ENCODE results near the gene CLIC4.

CLIC4 gene

DNA sequence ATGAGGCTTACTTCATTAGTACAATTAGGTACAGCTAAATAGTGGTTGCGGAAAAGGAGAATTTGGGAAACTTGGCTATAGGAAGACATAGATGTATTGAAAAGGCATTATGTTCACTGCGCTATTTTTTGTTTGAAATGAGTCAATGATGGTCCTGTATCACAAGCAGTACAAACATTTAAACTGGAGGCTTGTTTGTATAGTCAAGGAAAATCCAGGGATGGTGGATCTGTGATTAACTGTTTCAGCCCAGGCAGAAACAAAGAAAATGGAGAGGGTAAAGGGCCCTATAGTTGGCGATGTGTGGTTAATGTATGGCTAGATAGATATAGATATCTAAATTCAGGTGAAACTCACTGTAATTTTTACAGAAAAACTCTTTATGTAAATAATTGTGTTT, 79.9 kb downstream of the CLIC4 start:
- DNase-seq = no peak

DNA sequence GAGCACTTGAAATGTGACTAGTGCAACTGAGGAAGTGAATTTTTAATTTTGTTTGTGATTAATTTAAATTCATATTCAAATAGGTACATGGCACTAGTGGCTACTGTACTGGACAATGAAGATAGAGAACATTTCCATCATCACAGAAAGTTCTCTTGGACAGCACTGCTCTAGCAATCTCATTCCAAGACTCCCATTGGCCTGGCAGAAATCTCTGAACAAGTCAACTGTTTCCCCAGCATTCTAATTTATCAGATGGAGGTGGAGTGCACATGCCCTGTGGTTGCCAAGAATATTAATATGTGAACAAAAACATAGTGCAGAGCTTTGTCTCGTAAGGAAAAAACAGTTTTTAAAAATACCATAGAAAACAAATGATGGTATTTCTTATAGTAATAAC, 81.3 kb downstream of the CLIC4 start:
- DNase-seq = no peak

DNA sequence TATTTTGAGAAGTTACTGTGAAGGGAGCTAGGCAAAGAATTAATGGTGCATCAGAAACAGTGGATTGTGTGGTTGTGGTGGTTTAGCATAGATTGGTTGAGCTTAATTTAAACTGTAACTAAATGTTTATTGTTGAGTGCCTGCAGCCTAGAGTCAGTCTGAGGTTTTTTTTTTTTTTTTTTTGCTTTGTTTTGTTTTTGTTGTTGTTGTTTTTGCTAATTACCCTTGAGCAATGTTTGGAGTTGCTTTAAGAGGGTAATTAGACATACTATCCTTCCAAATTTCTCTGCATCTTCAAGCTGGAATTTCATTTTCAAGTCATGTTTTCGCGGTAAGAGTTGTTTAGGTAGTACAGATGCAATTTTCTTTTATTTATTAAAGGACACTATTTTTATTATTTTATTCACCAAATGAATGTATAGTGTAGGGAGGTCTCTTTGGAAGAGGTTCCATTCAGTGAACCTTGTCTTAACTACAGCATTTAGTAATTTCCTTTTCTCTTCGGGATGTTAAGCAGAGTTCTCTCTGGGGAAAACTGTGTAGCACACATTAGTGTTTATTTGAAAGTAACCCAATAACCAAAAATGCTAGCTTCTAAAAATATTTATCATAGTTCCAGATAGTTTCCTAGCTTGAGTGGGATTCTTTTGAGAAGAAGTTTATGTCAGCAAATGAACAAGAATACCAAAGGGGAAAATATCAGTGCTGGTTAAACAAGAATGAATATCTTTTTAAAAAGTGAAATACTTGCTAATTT, 82.3 kb downstream of the CLIC4 start:
- no peak for DNase-seq

DNA sequence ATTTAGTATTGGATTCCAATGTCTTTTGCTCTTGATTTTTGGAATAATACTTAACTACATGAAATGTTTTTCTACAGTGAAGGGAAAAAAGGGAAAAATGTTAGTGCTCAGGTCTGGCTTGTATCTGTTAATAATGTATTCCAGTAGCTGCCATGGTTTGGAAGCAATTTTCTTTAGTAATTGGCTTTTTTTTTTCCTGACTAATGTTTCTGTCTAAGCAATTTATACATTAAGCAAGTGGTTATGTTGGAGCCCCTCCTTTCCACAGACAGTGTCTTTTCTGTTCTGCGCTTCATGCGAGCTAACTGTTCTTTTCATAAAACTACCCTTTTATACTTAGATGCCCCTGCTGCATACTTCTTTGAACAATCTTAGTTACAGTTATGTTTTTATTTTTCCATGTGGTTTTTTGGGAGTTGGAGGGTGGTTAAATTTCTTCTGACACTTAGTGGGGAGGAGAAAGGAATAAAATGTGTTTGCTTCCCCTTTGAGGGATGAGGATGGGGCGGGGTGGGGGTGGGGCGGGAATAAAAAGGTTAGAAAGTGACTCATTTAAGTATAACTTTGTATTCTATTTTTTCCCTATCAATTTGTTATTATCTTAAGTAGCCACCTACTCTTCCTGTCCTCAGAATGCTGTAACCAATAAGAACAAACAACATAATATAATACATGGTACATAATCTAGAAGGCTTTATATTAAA, 83.1 kb downstream of the CLIC4 start:
- no peak for DNase-seq

DNA sequence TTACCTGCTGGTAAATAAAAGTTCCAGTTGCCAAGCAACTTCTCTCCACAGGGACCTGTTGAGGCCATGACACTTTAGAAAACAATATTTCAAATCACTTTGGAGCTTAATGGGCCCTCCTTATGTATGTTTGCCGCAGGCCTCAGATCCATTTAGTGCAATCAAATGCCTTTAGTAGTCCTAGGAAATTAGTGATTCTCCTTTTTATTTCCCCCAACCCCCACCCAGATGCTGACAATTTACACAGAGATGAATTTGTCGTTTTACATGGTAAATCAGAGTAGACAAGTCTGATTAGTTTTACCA, 83.6 kb downstream of the CLIC4 start:
- DNase-seq = no peak

DNA sequence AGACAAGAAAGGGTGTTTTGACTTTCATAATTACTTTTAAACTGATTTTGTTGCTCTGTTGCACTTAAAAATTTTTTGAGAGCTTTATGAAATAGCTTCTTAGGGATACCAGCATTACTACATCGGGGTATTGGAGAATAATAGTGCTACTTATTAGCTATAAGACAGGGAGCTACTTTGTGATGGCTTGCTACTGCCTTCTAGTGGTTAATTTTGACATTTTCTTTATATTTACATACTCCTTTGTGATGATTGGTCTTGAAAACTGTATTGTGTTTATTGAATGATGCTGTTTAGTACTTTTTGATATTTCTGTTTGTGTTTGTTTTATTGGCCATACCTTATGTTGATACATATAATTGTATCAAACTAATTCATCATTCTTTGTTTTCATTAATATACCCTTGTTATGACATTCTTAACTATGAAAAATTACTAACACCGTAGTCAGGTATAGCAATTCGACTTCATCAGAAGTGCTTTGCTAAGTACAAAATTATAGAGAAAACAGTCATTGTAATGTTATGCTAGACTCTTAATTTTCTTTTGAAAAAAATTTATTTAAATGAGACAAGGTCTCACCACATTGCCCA, 85.5 kb downstream of the CLIC4 start:
- peak in 2 of 5 experiments; percentile 19 to 49 for DNase-seq

DNA sequence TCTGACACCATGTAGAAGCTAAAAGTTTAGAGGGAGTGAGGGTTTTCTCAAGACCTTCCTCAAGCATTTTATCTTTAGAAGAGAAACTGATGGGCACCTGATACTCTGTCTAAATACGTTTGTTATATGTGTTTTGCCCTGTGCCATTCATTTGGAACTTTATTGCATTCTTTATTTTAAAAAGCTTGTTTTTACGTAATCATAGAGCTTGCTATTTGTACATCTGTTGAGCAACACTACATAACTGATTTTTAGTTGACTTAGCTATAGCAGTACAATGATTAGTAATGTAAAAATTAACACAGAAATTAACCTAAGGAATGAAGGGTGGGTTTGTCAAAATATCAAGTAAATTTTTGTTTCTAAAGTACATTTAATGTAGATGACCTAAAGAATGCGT, 96.3 kb downstream of the CLIC4 start:
- no peak for DNase-seq

DNA sequence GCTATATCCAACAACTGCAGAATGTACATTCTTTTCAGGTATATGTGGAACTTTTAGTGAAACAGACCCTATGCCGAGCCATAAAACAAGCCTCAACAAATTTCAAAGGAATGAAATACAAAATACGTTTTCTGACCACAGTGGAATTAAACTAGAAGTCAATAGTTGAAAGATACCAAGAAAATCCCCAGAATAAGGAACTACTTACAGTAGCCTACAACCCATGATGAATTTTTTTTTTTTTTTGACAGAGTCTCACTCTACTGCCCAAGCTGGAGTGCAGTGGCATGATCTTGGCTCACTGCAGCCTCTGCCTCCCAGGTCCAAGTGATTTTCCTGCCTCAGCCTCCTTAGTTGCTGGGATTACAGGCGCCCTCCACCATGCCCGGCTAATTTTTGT, 101.4 kb downstream of the CLIC4 start:
- no peak for DNase-seq

DNA sequence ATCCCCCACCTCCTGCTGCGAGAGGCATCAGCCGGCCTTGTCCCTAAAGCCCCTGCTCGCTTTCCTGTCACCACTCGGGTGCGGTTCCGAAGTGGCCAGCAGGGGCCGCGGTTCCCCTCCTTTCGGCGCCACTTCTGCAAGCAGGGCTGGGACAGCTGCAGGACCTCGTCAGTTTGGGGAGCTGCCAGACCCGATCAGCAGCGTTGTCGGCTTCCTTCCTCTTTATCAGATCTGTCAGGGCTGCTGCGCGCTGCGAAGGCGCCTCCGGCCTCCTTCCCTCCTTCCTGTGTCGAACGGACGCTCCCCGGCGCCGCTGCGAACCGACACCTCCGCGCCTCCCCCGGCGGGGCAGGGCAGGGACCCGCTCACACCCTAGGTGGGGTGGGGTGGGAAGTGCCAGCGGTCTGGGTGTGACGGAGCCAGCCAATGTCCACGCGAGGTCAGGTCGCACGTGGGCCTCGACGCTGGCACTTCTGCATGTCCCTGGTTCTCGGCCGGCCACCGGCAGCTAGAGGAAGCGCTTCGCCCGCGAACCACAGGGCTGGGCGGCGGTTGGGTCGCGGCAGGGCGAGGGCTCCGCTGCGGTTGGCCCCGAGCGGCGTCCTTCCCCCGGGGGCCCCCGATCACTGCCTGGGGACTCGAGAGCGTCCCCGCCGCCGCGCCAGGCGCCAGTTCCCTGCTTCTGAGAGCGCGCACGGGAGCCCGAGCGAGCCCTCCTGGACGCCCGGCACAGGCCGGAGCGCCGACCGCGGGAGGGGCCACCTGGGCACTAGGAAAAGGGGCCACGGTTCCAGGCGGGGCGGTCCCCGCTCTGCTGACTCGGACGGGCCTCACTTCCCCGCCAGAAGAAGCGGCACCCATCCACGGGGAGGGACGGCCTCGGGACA, 103.0 kb downstream of the CLIC4 start:
- peak; percentile 64 to 95 (median 87) for DNase-seq

DNA sequence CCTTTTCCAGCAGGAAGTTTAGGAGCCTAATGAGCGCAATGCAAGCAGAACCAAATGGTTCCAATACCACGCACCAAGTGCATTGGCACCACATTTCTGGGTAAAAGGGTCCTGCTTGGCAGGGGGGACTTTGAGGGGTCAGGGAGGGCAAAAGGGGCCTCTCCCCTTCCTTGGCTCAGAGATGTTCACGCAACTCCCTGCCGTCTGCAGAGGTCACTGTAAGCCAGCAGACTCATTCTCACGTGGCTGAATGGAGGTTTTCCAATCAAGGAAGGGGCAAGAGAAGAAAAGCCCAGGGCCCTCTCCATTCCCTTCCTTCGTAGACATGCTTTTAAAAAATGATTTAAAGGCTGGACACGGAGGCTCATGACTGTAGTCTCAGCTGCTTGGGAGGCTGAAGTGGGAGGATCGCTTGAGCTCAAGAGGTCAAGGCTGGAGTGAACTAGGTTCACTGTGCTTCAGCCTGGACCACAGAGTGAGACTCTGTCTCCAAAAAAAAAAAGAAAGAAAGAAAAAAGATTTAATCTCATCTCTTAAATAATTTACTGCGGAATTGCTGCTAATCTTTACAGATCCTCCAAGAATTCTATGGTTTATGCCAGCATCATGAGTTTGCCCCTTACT, 104.5 kb downstream of the CLIC4 start:
- peak in 1 of 5 experiments; percentile 36 for DNase-seq

DNA sequence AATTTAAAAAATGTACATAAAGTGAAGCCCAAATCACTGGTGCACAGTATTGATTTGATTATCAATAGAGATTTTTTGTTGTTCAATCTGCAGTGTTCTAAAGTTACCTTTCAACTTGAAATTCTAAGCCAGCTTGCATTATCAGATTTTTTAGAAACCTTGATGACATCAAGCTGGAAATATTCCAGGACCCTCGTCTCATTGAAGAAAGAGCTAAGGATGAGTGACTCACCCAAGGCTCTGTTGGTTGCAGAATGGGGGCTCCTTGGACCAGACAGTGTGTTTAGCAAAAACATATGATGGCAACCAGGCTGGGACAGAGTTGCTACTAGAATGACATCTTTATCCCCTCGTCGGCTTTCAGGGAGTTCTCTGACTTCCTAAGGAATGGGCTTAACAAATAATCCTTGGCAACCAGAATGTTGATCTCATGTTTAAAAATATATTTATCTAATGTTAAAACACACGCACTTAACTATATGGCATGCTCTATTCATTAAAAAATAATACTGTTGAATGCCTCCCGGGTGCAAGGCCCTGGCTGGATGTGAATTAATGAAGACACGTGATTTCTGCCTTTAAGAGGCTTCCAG, 105.2 kb downstream of the CLIC4 start:
- DNase-seq = no peak

DNA sequence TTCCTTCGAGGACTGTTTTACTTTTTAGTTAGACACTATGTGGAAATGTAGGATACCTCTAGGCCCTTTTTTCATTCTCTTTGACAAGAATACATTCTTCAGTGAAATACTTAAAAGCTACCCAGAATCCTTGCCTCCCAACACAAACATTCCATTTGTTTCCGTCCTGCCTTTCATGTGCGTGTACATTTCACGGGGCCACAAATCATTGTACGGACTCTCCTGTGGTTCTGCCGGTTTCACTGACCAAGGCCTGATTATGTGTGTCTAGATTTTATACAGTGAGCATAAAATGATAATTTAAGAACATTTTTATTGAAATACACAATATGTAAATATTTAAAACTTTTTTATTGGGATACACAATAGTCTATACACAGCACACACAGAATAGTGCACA, 108.4 kb downstream of the CLIC4 start:
- DNase-seq = no peak

DNA sequence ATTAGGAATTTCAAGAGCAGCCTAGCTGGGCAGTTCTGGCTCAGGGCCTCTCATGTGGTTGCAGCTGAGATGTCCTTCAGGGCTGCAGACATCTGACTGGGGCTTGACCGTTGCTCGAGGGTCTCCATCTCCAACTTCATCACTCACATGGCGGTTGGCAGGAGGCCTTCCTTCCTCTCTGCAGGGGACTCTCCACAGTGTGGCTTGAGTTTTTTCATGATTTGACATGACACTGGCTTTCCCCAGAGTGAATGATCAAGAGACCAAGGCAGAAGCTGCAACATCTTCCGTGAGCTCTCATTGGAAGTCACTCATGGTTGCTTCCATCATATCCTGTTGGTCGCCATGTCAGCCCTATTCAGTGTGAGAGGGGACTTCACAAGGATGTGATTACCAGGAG, 110.2 kb downstream of the CLIC4 start:
- DNase-seq = no peak

DNA sequence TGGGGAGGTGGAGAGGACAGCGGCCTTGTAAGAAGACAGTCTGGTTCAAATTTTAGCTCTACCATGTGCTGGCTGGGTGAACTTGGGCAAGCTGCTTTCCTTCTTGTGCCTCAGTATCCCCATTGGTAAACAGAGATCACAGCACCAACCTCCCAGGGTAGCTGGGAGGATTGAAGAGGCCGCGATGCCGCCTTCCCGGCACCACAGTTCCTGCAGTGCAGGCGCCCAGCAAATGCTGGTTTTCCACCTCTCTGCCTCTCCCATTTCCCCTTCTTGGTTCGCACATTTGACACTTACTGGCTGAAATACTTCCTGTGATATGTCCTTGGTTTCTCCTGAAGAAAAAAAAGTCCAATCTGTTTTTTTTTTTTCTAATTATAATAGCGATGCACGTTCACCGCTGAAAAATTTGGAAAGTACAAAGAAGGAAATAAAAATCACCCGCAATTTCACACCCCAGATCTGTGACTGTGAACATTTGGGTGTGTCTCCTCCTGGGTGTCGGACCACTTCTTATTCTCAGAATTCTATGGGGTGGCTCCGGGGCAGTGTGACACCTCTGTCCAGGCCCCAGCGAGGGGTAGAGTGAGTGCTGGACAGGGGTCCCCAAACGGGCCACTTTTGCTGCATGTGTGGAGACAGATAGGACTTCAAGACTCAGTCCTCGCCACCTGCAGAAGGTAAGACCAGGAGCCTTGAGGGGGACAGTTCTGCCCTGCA, 111.7 kb downstream of the CLIC4 start:
- peak in 1 of 5 experiments; percentile 65 for DNase-seq

DNA sequence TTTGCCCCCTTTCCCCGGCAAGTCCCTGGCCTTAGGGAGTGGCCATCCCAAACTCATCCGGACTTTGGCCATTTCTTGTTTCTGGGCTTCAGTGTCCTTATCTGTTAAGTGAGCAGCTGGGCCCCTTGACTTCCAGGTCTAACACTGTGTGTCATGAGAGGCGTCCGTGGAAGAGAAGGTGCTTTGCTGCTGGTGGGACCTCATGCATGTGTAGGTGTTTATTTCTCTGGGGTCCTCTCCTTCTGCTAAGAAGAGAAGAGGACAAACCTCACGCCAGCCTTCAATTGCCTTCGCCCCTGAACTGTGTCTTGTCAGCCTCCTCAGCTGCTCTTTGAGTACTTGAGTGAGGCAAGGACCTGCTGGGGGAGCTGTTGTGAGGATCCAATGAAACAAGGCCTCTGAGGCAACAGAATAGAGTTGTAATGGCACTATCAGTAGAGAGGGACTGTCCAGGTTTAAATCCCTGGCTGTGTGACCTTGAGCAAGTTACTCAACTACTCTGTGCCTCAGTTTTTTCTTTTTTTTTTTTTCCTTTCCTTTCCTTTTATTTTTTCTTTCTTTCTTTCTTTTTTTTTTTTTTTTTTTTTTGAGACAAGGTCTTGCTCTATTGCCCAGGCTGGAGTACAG, 112.4 kb downstream of the CLIC4 start:
- DNase-seq = peak in 1 of 5 experiments; percentile 15

DNA sequence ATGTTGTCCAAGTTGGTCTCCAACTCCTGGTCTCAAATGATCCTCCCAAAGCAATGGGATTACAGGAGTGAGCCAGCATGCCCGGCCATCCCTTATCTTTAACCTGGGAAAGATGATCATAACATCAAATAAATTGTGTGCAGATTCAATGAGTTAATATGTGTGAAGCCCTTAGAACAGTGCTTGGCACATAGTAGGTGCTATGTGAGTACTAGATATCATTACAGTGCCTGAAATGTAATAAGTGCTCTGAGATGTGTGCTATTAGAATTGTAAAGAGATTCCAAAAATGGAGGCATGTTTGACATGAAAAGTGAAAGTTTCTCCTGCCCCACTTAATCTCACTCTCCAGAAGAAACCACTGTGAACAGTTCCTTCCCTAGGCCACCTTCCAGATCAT, 113.0 kb downstream of the CLIC4 start:
- DNase-seq = no peak

DNA sequence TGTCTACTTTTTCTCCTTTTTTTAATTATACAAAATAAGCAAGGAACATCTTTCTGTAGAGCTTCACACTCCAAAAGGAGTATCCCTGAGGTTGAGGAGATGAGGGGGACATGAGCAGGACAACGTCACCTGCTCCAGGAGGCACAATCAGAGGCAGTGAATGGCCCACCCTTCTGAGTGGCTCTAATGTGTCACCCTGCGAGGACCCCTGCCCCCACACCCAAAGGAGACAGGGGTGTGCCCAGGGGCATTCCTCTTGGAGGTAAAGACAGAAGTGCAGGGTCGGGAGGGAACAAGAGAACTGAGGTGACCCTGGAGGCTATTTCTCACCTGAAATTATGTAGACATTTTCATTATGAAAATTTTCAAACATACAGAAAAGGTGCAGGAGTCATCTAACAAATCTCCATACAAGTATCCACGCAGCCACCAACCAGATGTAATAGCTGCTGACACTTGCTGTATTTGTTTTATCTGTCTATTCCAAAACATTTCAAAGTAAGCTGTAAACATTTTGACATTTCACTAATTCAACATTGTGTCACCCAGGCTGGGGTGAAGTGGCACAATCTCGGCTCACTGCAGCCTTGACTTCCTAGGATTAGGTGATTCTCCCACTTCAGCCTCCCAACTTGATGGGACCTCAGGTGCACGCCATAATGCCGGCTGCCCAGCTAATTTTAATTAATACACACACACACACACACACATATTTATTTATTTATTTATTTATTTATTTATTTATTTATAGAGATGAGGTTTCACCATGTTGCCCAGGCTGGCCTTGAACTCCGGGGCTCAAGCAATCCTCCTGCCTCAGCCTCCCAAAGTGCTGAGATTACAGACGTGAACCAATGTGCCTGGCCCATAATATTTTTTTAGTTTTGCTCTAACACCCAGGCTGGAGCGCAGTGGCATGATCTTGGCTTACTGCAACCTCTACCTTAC, 114.1 kb downstream of the CLIC4 start:
- no peak for DNase-seq

DNA sequence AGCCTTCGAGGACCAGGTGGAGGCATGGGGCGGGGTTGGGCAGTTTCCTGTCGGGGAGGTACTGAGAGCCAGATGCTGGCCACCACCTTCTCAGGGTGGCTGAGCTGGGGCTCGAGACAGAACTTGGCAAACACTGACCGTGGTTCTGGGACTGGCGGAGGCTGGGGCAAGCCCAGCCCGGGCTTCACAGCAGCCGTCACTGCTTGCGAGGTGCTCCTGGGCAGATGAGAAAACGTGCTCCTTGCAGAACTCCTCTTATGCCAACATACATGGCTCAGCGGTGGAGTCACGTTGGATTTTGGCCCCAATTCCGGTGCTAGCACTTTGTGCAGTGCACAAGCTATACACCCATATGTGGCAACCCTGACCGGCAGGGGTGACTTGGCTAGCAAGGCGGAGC, 115.6 kb downstream of the CLIC4 start:
- DNase-seq = no peak

DNA sequence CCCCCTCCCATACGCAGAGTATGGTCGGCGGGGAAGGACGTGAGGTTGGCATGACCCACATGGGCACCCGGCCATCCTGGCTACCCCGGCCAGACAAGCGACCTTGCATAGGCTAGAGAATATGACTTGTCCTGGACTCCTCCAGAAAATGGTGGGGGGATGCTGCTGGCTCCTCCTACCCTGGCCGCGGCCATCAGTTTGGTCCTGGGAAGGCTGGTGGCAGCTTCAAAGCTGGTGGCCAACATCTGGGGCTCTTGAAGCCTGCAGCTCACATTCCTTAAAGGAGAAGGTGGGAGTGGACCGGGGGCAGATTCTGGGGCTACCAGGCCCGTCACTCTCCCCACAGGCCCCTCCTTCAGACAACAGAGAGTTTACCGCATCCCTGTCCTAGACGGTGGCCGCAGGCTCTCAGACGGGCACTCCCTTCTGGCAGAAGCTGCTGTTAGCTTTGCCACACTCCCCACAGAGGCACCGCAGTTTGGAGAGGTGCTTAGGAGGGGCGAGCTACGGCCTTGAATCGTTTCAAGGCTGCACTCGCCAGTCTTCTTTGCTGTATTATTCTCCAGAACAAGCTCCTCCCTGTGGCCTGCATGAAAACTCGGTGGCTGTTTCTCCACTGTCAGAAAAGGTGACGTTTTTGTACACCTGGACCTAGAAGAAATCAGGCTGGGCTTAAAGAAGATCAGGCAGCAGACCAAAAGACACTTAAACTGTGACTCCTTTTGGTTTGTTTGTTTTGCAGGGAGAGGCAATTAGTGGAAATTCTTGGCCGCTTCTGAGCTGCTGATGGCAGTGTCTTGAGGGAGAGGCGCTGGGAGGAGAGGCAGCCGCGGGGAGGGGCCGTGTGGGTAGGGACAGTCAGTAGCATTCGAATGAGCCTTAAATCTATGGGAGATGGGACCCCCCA, 116.8 kb downstream of the CLIC4 start:
- no peak for DNase-seq

Data from T-helper 2 cell (primary cell).